Islet precursor cell (in vitro differentiated cells): ENCODE measurements around the gene TMEM255B.

Source experiments
- DNase-seq: peaks from one replicate; pipeline ENCODE4 v3.0.0-alpha.2; 2018

The TMEM255B gene

DNA sequence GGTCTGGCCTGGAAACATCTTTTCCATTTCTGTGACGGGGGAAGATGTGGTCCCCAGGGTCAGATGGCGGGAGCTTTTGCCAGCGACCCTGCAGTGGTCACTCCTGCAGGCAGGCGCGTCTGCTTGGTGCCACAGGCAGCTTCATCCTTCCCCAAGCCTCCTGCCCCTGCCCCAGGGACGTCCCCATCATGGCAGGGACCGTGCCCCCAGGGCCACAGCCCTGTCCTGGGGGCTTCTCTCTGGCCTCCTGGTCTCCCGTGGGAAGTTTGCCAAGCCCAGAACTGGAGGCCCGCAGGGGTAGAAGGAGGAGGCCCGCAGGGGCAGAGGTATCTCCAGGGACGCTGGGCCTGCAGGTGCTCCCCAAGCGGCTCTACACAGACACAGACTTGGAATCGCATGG lies 47.5 kb downstream of the TMEM255B start:
- DNase-seq = no peak

GRCh38 chr13:113808058-113808834 lies 49.2 kb downstream of the TMEM255B start:
- DNase-seq = no peak

GRCh38 chr13:113809934-113810333 lies 50.9 kb downstream of the TMEM255B start:
- DNase-seq = no peak

- no peak for DNase-seq
Measured at GRCh38 chr13:113810640-113811039, 51.6 kb downstream of the TMEM255B start.

- DNase-seq = no peak
Measured at GRCh38 chr13:113811081-113811928, 52.3 kb downstream of the TMEM255B start.

GRCh38 chr13:113812178-113813040 lies 53.4 kb downstream of the TMEM255B start:
- no peak for DNase-seq

DNA sequence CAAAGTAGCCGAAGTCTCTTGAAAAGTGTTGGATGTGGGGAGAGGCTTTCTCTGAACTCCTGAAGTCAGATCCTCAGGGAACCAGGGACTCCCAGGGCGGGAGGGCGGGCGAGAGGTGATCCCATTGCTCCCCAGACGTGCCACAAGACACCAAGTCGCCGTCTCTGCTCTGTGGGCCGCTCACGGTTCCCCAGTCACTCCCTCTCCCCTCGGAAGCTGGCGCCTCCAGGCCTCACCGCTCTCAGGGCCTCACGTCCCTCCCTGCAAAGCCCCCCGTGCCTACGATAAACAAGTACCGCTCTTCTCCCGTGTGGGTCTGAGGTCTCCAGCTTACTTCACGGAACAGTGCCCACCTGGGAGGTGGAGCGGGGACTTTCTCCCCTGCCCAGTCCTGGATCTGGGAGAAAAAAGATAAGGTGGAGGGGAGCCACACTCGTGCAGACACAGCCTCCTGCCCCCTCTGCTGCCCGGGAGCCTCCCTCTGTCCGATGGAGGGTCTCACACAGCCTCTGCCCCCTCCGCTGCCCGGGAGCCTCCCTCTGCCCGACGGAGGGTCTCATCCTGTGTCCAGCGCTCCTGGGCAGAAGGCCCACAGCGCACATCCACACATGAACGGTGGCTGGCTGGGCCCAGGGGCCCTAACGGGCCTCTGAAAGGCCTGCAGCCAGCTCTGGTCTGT lies 54.2 kb downstream of the TMEM255B start:
- DNase-seq = no peak

- no peak for DNase-seq
Measured at GRCh38 chr13:113813749-113814434, 54.9 kb downstream of the TMEM255B start.

GRCh38 chr13:113814435-113814821 lies 55.4 kb downstream of the TMEM255B start:
- DNase-seq = no peak

- DNase-seq = no peak
Measured at GRCh38 chr13:113815151-113816058, 56.4 kb downstream of the TMEM255B start.

GRCh38 chr13:113816254-113816929 lies 57.4 kb downstream of the TMEM255B start:
- DNase-seq = no peak

- DNase-seq = peak; percentile 91
Measured at GRCh38 chr13:113816946-113817859, 58.2 kb downstream of the TMEM255B start.

DNA sequence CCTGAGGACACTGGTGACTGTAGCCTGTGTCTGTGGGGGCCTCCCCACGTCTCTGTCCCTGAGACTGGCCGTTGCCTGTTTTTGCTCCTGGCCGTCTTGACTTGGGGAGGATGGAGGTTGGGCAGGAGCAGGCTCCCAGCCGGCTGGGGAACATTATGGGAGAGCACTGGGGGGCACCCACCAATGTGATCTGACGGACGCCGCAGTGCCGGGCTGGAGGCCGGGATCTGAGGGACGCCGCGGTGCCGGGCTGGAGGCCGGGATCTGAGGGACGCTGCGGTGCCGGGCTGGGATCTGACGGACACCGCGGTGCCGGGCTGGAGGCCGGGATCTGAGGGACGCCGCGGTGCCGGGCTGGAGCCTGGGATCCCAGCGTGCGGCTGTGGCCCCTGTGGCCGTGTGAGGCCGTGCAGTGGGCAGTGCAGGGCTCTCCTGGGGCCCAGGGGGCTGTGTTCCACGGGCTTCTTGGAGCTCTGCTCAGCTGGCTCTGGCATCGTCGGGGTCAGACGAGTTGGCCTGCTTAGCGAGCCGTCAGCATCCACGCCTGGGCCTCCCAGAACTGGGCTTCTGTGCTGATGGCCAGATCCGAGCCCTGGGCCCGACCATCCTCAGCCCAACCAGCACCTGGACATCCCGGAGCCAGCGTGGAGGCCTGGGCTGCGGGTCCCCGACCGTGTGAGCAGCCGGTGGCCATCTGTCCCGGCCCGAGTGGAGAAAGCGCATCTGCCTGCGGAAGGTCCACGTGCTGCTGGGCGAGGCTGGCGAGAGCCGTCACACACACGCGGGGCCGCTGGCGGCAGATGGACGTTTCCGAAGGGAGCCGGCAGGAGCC lies 59.0 kb downstream of the TMEM255B start:
- no peak for DNase-seq

GRCh38 chr13:113818700-113819295 lies 59.8 kb downstream of the TMEM255B start:
- DNase-seq = no peak

- no peak for DNase-seq
Measured at GRCh38 chr13:113819341-113819730, 60.3 kb downstream of the TMEM255B start.

DNA sequence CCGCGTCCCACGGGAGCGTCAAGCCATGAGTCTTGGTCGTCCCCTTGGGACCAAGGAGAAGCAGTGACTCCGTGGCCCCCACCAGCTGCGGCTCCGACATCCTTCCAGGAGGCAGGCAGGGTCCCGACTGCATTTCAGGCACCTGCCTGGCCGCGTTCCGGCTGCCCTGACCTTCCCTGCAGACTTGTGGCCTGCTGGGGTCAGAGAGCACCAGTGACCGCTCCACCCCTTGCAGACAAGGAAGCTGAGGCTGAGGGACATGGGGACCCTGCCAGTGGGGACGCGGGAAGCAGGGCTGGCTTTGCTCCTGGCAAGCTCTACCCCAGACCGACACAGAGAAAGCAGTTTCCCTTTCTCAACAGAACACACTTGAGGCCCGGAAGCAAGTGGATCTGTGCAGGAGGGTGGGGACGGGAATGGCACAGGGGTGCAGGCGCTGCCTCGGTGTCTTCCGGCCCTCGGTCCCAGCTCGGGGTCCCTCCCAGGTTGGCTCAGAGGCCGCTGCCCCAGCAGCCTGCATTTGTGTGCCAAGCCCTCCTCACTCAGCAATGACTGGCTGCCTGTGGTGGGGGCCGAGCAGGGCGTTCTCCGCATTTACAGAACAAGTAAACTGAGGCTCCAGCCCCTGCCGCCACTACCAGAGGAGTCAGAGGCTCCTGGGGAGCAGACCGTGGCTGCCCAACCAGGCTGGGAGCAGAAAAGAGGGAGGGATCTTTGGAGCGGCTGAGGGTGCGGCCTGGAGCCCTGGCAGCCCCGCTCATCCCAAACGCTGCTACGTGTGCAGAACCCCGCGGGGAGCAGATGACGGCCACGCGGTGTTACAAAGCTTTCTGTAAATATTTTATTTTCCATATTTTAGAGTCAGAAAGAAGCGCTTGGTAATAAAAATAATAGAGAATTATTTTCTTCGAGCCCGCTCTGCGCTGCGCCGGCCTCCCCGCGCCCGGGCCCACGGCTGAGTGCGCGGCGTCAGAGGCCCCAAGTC lies 61.0 kb downstream of the TMEM255B start:
- DNase-seq = no peak
